Small intestine (tissue), 7 donors: ENCODE measurements around the gene CPTP. TPM values are rescaled to one million over a fixed set of nuclear protein-coding genes. Genes with fewer than 3 reads are reported as not detected.

Experiments used
- DNase-seq, 2 donors: peaks; one replicate each; pipeline versions ENCODE4 v3.0.0 to v3.0.0-alpha.2; 2013
- FAIRE-seq: peaks from 2 replicates; lab custom pipeline; 2012; peaks lifted over from hg19 to GRCh38; lab: Jason Lieb, UNC
- H3K27ac ChIP-seq, 3 donors: one replicate each; pipeline ENCODE4 v1.5.1; 2013; ENCODE audit warnings: low read length in 2 of 3, mild to moderate bottlenecking in 2 of 3, control low read depth in 1 of 3, inconsistent platforms in 1 of 3, low read depth in 1 of 3, moderate library complexity in 1 of 3
- H3K27me3 ChIP-seq, 3 donors: one replicate each; pipeline ENCODE4 v1.6.1; 2013; ENCODE audit warnings: low read length in 3 of 3, inconsistent platforms in 1 of 3; ENCODE audit not compliant: control insufficient read depth in 3 of 3, insufficient read depth in 3 of 3
- H3K36me3 ChIP-seq, 3 donors: one replicate each; pipeline ENCODE4 v1.6.1; 2013; ENCODE audit warnings: low read length in 3 of 3, inconsistent platforms in 1 of 3, low read depth in 1 of 3, mild to moderate bottlenecking in 1 of 3, moderate library complexity in 1 of 3; ENCODE audit not compliant: control insufficient read depth in 3 of 3, insufficient read depth in 2 of 3
- H3K4me1 ChIP-seq, 3 donors: one replicate each; pipeline ENCODE4 v1.6.1; 2013; ENCODE audit warnings: low read length in 2 of 3, inconsistent platforms in 1 of 3, low read depth in 1 of 3, mild to moderate bottlenecking in 1 of 3, moderate library complexity in 1 of 3; ENCODE audit not compliant: control insufficient read depth in 3 of 3, insufficient read depth in 2 of 3
- H3K4me3 ChIP-seq, 3 donors: one replicate each; pipeline ENCODE4 v1.5.1; 2013; ENCODE audit warnings: low read length in 3 of 3, control low read depth in 1 of 3, inconsistent platforms in 1 of 3, low read depth in 1 of 3, mild to moderate bottlenecking in 1 of 3, moderate library complexity in 1 of 3
- H3K9me3 ChIP-seq, 2 donors: one replicate each; pipeline ENCODE4 v1.6.1; 2013; ENCODE audit warnings: low read depth in 1 of 2, low read length in 1 of 2; ENCODE audit not compliant: control insufficient read depth in 2 of 2, insufficient read depth in 1 of 2
- WGBS, 3 donors: extraction: QIAGEN DNeasy Blood & Tissue Kit; methylation state at CpG; one replicate each; pipeline ENCODE4 v1.1.7; 2013; 5-methylcytosine and 5-hydroxymethylcytosine counted together
- polyA plus RNA-seq, 4 donors: library from polyadenylated mRNA; stranded (reverse) in 3 of 4; unstranded in 1 of 4; fragments of 200-250 nt in 3 of 4; fragments of 120-200 nt in 1 of 4; gene quantifications; one replicate each; pipeline versions ENCODE4 v1.2.1 to v1.2.3, GENCODE V29; 2013
- donor health status: healthy with polysubstance abuse.
- donor health status: control.
- donor health status: control.
- donor health status: Bipolar disorder and iron deficiency.
- donor health status: healthy.

CPTP gene
- polyA plus RNA-seq, 4 donors = 18.5 to 71.3 (median 45.1) TPM

DNA sequence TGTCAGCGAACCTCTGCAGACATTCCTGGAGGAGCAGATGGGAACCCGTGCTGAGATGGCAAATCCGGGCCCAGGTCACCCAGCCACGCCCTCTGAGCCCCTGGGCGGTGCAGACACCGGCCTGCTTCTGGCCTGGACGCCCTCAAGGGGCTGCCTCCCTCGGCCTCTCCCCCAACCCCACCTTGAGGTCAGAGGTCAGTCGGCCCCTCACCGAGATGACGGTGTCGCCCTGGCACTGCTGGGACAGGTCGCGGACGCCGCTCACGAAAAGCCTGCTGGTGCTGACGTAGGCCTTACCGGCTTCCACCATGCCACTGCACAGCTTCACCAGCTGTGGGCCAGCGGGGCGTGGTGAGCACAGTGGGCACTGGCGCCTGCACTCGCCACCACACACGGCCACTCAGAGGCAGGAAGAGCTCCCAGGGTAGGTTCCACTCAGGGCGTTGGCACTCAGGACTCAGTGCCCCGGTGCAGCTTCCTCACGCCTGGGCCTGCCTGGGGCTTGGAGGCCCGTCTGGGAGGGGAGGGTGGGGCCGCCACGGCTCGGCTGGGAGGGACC lies 21.6 kb upstream of the CPTP start:
- Histone ChIP-seq H3K4me1 (peaks cover 7 to 24% (median 13%) of the 10 kb centered on the region in 3 donors), H3K4me3 (no peak overlapping the region), H3K27me3 (no peaks in the 10 kb centered on the region), H3K36me3 (peaks cover 0 to 45% (median 0%) of the 10 kb centered on the region in 3 donors), H3K27ac (no peak overlapping the region), H3K9me3 (no peaks in the 10 kb centered on the region)
- DNase-seq (no peak), FAIRE-seq (no peak)
- whole genome bisulfite sequencing, 3 donors = 78 to 81% (median 80%) methylated on average over 27 to 31 of the region's 31 CpGs

DNA sequence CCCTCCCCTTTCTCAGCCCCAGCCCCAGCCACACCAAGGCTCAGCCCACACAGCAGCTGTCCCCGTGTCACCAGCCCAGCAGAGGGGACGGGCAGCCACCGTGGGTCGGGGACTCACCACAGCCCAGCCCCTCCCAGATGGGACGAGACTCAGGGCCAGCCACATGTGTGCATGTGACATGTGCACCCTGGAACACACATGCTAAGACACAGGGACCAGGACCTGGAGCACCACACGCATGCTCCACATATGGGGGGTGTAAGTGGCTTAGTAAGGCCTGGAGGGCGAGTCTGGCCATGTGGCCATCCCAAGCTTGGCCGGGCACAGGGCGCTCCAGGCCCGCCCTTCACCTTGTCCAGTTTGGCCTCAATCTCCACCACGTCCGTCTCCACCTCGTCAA lies 20.9 kb upstream of the CPTP start:
- peaks cover 0 to 40% (median 0%) of the 10 kb centered on the region in 3 donors for H3K36me3 ChIP-seq
- peaks cover 7 to 24% (median 13%) of the 10 kb centered on the region in 3 donors for H3K4me1 ChIP-seq
- no peak overlapping the region for H3K27ac ChIP-seq
- WGBS, 3 donors = 77 to 85% (median 85%) methylated on average over 13 of the region's 13 CpGs
- H3K4me3 ChIP-seq = no peak overlapping the region
- no peaks in the 10 kb centered on the region for H3K9me3 ChIP-seq
- no peaks in the 10 kb centered on the region for H3K27me3 ChIP-seq
- no peak for DNase-seq
- no peak for FAIRE-seq

DNA sequence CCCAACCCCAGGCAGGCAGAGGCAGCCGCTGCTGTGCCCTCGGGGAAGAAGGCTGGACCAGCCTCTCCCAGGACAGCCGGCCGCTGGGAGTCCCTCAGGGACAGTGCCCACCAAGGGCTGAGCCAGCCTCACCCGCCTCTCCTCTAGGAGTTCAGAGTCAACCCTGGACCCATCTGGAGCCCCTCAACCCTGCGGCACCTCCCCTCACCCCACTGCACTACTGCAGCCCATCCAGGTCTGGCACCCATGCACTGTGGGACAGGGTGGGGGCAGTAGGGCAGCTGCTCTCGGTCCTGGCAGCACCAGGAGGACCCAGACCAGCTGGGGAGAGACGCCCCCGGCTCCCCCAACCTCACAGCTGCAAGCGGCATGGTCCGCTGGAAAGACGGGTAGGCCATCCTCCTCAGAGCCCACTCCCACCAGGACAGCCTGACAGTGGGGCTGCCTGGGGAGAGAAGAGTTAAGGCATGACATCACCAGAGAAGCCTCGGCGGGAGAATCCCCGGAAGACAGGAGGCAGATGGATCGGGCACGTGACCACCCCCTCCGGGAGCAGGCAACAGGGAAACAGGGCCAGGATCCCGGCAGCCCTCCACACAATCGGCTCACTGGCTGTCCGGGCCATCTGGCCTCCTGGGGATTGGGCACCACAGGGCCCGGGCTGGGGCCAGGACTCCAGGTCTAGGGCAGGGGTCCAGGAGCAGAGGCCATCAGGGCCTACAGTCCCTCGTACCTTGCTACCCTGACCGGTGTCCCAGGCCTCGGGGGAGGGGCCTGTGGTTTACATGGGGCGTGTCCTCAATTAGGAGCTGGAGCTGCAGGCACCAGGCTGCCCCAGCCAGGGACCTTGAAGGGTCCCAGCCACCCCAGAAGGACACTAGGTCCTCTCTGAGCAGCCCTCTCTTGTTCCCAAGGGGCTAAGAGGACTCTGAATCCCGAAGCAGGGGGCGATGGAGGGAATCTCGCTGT lies 20.0 kb upstream of the CPTP start:
- H3K9me3 ChIP-seq = no peaks in the 10 kb centered on the region
- peak overlapping the region; percentile 44 to 77 (median 75) for H3K27ac ChIP-seq
- peak; percentile 48 to 84 for DNase-seq
- peaks cover 7 to 27% (median 13%) of the 10 kb centered on the region in 3 donors for H3K4me1 ChIP-seq
- H3K36me3 ChIP-seq = peaks cover 0 to 36% (median 0%) of the 10 kb centered on the region in 3 donors
- H3K4me3 ChIP-seq = peak overlapping the region in 2 of 3 donors; percentile 29 to 76
- 34 to 42% (median 40%) methylated on average over 25 to 29 of the region's 29 CpGs for WGBS, 3 donors
- no peaks in the 10 kb centered on the region for H3K27me3 ChIP-seq
- FAIRE-seq = no peak

DNA sequence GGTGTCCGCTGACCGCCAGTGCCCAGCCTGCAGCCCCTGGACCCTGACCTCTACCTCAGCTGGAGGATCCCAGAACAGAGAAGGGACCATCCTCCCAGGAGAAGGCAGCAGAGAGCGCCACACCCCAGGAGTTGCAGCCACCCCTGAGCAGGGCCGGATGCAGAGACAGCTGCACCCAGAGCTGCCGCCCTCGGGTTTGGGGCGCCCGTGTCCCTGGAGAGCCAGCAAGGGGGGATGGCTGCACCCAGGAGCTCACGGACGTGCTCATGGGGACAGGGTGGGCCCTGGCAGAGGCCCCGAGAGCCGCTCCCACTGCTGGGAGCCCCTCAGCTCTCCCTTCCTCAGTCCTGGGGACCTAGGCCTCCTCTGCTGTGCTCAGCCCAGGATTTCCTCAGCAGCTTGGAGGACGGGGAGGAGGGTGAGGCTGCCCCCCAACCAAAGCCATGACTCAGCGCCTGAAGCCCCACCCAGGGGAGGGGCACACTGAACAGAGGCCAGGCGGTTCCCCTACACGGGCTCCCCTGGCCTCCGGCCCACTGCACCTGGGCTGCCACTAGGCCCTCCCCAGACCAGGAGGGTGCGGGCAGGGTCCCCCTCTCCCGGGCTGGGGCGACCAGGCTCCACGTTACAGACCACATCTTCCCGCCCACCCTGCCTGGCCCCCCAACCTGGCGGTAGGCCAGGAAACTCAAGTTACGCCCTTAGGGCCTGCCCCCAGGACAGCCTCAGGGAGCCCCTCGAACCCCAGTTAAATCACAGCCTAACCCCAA lies 19.1 kb upstream of the CPTP start:
- DNase-seq = peak; percentile 83 to 90
- Histone ChIP-seq H3K9me3 (no peaks in the 10 kb centered on the region), H3K4me1 (peaks cover 7 to 34% (median 13%) of the 10 kb centered on the region in 3 donors), H3K27ac (peak overlapping the region; percentile 44 to 77 (median 75)), H3K36me3 (peaks cover 0 to 36% (median 0%) of the 10 kb centered on the region in 3 donors), H3K4me3 (peak overlapping the region in 2 of 3 donors; percentile 68 to 76), H3K27me3 (no peaks in the 10 kb centered on the region)
- no peak for FAIRE-seq
- 10 to 17% (median 12%) methylated on average over 20 to 25 of the region's 25 CpGs for WGBS, 3 donors

DNA sequence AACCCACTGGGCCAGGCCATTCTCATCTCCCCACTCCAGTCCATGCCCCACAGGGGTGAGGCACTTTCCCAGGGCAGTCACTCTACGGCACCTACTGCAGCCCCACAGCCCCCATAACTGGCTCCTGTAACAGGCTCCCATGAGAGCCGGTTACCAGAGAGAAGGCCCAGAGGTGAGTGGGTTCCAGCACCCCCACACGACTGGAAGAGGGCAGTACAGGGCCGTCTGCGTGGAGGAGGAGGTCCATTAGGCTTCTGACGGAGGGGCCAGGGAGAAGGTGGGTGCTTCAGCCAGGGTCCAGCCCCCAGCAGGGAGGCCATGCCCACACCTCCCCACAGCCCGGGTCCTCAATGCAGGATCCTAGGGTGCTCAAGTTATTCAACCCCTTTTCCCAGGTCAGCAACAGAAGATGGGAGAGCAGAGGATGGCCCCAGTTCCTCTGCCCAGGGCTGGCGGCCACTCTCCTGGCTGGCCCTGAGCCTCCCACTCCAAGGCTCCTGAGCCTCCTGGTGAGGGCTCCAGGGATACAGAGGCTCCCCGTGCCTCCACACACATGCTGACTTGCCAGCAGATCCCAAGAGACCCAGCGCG lies 18.4 kb upstream of the CPTP start:
- no peak for FAIRE-seq
- H3K4me3 ChIP-seq = peak overlapping the region in 2 of 3 donors; percentile 68 to 76
- no peaks in the 10 kb centered on the region for H3K9me3 ChIP-seq
- no peaks in the 10 kb centered on the region for H3K27me3 ChIP-seq
- no peak for DNase-seq
- H3K4me1 ChIP-seq = peaks cover 7 to 34% (median 13%) of the 10 kb centered on the region in 3 donors
- 29 to 40% (median 37%) methylated on average over 11 of the region's 11 CpGs for WGBS, 3 donors
- peak overlapping the region in 2 of 3 donors; percentile 75 to 77 for H3K27ac ChIP-seq
- H3K36me3 ChIP-seq = peaks cover 0 to 42% (median 0%) of the 10 kb centered on the region in 3 donors

DNA sequence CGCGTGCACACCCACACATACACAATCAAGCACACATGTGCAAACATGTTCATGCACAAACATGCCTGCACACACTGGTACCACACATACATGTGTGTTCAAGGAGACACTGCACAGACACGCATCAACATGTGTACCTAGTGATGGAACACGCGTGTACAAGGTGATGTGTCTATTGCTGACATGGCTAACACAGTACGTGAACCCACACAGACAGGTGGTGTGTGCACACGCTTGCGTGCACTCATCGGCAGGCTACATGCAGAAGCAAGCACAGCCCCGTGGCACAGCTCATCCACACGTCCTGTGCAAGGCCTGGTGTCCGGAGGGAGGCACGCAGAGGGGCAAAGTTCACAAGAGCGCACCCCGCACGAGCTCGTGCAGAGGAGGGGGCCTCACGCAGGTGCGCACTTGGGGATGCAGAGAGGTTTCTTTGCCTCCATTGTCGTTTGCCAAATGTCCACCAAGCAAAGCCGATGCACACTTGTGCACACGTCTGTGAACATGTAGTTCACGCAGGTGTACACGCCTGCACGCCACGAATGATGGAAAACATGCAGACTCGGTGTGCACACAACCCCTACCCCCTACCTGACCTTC lies 17.8 kb upstream of the CPTP start:
- Histone ChIP-seq H3K9me3 (no peaks in the 10 kb centered on the region), H3K4me1 (peaks cover 7 to 34% (median 13%) of the 10 kb centered on the region in 3 donors), H3K27ac (peak overlapping the region; percentile 20 to 85 (median 75)), H3K4me3 (peak overlapping the region; percentile 65 to 76 (median 68)), H3K36me3 (peaks cover 0 to 47% (median 2%) of the 10 kb centered on the region in 3 donors), H3K27me3 (no peaks in the 10 kb centered on the region)
- WGBS, 3 donors = 19 to 37% (median 37%) methylated on average over 27 of the region's 27 CpGs
- FAIRE-seq = no peak
- peak; percentile 46 to 67 for DNase-seq

DNA sequence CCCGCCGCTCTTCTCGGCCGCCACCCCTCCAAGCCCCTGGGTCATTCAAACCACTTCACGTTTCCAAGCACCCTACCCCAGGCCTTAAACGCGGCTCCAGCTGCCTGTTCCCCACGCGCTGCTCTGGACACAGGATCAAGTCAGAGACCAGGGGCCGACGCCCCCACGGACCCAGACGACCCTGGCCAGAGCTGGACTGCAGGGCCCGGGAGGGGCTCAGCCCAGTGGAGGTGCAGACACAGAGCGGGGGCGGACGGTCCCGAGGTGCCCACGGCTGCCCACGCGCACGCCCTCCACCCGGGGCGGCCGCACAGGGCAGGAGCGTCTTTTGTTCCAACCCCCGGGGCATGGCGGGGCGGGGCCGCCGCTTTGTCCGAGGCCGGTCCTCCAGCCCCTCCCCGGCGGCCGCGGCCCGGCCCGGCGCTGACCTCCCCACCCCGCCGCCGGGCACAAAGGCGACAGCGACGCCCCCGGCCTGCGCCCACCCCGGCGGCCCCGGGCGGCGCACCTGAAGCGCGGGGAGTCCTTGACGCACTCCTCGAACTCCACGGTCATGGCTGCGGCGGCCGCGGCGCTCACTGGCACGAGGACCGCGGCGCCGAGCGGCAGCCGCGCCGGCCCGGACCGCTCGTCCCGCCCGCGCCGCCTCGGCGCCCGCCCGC lies 17.2 kb upstream of the CPTP start:
- FAIRE-seq = no peak
- H3K27me3 ChIP-seq = no peaks in the 10 kb centered on the region
- peak overlapping the region; percentile 69 to 85 (median 82) for H3K27ac ChIP-seq
- H3K9me3 ChIP-seq = no peaks in the 10 kb centered on the region
- H3K4me3 ChIP-seq = peak overlapping the region; percentile 65 to 76 (median 68)
- peaks cover 0 to 47% (median 4%) of the 10 kb centered on the region in 3 donors for H3K36me3 ChIP-seq
- H3K4me1 ChIP-seq = peaks cover 7 to 34% (median 13%) of the 10 kb centered on the region in 3 donors
- 0 to 1% (median 1%) methylated on average over 31 to 83 of the region's 83 CpGs for WGBS, 3 donors
- peak in 1 of 2 donors; percentile 34 for DNase-seq
